NB4 (cell line): ENCODE results near the gene UPK1B.

Experiments used
- POLR2A ChIP-seq: IDR thresholded peaks from 2 replicates; pipeline ENCODE4 v1.6.1; 2011; ENCODE audit warnings: mild to moderate bottlenecking; ENCODE audit not compliant: insufficient read length; ENCODE audit errors: extremely low read depth
- TF ChIP-seq, protein P1 (sequence below): IDR thresholded peaks from one replicate; pipeline ENCODE4 v1.5.1; 2012; ENCODE audit warnings: low read depth, low read length
- TF ChIP-seq, protein P2 (sequence below): IDR thresholded peaks from 2 replicates; pipeline ENCODE4 v1.6.1; 2011; ENCODE audit warnings: low read depth, low read length

DNA sequence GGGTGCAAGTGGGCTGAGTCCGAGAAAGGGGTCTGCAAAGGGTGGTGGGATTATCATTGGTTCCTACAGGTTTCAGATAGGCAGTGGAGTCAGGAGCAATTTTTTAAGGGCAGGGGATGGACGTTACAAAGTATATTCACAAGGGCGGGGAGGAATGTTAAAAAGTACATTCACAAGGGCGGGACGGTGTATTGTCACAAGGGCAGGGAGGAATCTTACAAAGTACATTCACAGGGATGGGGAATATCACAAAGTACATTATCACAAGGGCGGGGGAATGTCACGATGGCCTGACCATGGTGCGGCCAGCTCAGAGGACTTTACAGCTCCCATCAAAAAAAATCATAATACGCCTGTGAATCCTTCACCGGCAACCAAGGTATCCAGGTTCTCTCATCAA lies 48.1 kb upstream of the UPK1B start:
- TF ChIP-seq, protein P1, sequence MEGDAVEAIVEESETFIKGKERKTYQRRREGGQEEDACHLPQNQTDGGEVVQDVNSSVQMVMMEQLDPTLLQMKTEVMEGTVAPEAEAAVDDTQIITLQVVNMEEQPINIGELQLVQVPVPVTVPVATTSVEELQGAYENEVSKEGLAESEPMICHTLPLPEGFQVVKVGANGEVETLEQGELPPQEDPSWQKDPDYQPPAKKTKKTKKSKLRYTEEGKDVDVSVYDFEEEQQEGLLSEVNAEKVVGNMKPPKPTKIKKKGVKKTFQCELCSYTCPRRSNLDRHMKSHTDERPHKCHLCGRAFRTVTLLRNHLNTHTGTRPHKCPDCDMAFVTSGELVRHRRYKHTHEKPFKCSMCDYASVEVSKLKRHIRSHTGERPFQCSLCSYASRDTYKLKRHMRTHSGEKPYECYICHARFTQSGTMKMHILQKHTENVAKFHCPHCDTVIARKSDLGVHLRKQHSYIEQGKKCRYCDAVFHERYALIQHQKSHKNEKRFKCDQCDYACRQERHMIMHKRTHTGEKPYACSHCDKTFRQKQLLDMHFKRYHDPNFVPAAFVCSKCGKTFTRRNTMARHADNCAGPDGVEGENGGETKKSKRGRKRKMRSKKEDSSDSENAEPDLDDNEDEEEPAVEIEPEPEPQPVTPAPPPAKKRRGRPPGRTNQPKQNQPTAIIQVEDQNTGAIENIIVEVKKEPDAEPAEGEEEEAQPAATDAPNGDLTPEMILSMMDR = no peak
- TF ChIP-seq, protein P2, sequence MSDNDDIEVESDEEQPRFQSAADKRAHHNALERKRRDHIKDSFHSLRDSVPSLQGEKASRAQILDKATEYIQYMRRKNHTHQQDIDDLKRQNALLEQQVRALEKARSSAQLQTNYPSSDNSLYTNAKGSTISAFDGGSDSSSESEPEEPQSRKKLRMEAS = no peak
- TF ChIP-seq POLR2A = no peak
